ENCODE data around the gene TSHZ2. TPM values are rescaled to one million over a fixed set of nuclear protein-coding genes. Genes with fewer than 3 reads are reported as not detected.
"Not testable (repeated sequence)": the region's sequence is repeated elsewhere in the genome, so short reads cannot be mapped to it uniquely, and the experiment has no call there.

TSHZ2 gene
- total RNA-seq, 2 experiments from 2014 or later: 0.38 to 0.54 TPM

DNA sequence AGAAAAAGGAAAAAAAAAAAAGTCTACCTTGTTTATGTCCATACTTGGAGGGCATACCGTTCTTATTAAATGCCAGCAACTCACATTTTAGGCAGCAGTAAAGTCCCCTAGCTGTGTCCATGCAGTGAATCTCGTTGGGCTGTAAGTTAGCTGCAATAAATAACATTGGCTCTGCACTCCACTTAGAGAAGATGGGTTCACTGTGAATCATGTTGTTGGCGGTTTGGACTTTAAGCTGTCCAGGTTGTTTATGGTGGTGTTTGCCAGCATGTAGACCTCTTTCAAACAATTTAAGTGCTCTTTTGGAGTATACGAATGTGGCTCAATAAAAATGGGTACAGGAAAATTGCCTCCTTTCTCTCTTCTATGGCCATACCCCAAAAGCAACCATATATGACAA lies 494.1 kb downstream of the TSHZ2 start:
- DNase-seq (no peak), ATAC-seq (no peak)
- Mint-ChIP-seq H3K4me1 (ENCODE audit: low read depth) (no peaks in the 10 kb centered on the region), H3K36me3 (ENCODE audit: low read depth) (no peaks in the 10 kb centered on the region), H3K27me3 (no peaks in the 10 kb centered on the region), H3K9me3 (no peaks in the 10 kb centered on the region), H3K4me3 (no peak overlapping the region), H3K27ac (no peak overlapping the region)
- TF ChIP-seq, protein P1, sequence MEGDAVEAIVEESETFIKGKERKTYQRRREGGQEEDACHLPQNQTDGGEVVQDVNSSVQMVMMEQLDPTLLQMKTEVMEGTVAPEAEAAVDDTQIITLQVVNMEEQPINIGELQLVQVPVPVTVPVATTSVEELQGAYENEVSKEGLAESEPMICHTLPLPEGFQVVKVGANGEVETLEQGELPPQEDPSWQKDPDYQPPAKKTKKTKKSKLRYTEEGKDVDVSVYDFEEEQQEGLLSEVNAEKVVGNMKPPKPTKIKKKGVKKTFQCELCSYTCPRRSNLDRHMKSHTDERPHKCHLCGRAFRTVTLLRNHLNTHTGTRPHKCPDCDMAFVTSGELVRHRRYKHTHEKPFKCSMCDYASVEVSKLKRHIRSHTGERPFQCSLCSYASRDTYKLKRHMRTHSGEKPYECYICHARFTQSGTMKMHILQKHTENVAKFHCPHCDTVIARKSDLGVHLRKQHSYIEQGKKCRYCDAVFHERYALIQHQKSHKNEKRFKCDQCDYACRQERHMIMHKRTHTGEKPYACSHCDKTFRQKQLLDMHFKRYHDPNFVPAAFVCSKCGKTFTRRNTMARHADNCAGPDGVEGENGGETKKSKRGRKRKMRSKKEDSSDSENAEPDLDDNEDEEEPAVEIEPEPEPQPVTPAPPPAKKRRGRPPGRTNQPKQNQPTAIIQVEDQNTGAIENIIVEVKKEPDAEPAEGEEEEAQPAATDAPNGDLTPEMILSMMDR (IDR thresholded peaks at IDR 0.05): no peak
- intact Hi-C loops (cut with micrococcal nuclease): no loop called here
- ChIA-PET CTCF (interaction anchor here (1.6 kb wide), 1 partner anchor 145 kb away, joined by 3 read pairs; no protein-coding TSS in a partner anchor), POLR2A (no interaction called here)

DNA sequence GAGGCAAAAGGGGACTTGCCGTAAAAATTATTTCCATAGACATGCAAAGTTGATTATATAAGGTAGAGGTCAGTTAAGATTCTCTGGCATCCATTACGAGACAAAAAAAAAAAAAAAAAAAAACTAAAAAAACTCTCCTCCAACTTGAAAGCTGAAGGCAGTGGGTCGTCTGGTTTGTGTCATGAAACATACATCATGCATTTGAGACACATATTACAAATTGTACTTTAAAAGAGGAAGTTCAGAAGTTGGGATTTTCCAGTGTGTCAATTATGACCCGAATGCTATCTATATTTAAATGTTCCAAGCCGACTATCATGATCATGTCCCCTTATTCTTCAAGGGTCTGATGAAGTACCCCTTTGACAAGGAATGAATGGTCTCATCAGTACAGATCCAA lies 496.4 kb downstream of the TSHZ2 start:
- ChIA-PET POLR2A (no interaction called here), CTCF (no interaction called here)
- Mint-ChIP-seq H3K27me3 (peaks cover 6% of the 10 kb centered on the region), H3K9me3 (no peaks in the 10 kb centered on the region), H3K27ac (no peak overlapping the region), H3K4me1 (ENCODE audit: low read depth) (no peaks in the 10 kb centered on the region), H3K36me3 (ENCODE audit: low read depth) (no peaks in the 10 kb centered on the region), H3K4me3 (no peak overlapping the region)
- DNase-seq (no peak), ATAC-seq (no peak)
- intact Hi-C loops (cut with micrococcal nuclease): no loop called here
- TF ChIP-seq, protein P1 (IDR thresholded peaks at IDR 0.05): no peak

DNA sequence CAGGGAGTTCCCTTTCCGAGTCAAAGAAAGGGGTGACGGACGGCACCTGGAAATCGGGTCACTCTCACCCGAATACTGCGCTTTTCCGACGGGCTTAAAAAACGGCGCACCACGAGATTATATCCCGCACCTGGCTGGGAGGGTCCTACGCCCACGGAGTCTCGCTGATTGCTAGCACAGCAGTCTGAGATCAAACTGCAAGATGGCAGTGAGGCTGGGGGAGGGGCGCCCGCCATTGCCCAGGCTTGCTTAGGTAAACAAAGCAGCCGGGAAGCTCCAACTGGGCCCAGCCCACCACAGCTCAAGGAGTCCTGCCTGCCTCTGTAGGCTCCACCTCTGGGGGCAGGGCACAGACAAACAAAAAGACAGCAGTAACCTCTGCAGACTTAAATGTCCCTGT lies 500.7 kb downstream of the TSHZ2 start:
- H3K27me3 Mint-ChIP-seq; POLR2A ChIA-PET; DNase-seq; H3K9me3 Mint-ChIP-seq; H3K4me1 Mint-ChIP-seq (ENCODE audit: low read depth); ATAC-seq; CTCF ChIA-PET; H3K4me3 Mint-ChIP-seq; H3K27ac Mint-ChIP-seq; H3K36me3 Mint-ChIP-seq (ENCODE audit: low read depth); intact Hi-C loops (cut with micrococcal nuclease): not testable (repeated sequence)

DNA sequence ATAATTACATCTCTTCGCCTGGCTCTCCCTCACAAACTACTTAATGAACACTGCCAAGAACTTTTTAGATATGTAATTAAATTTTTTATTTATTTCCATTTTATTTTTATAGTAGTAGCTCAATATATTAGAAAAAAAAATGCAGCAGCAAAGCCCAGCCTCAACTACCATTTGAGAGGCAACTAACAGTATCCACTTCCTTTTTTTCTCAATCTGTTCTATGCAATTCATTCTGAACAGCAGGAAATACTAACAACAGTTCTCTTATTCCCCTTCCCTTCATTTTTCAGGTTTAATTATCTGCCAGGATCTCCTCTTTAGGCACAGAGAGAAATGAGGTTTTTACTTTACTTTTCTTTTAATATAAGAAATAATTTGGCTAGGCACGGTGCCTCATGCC lies 508.8 kb downstream of the TSHZ2 start:
- intact Hi-C loops (cut with micrococcal nuclease): no loop called here
- DNase-seq (no peak), ATAC-seq (no peak)
- H3K27ac Mint-ChIP-seq: no peak overlapping the region
- no peak overlapping the region for H3K4me3 Mint-ChIP-seq
- ChIA-PET CTCF (no interaction called here), POLR2A (interaction anchor here (0.6 kb wide), 1 partner anchor 48 kb away, joined by 3 read pairs; no protein-coding TSS in a partner anchor)
- TF ChIP-seq, protein P1 (IDR thresholded peaks at IDR 0.05): no peak
- H3K9me3 Mint-ChIP-seq: no peaks in the 10 kb centered on the region
- no peaks in the 10 kb centered on the region for H3K36me3 Mint-ChIP-seq (ENCODE audit: low read depth)
- no peaks in the 10 kb centered on the region for H3K27me3 Mint-ChIP-seq
- H3K4me1 Mint-ChIP-seq (ENCODE audit: low read depth): no peaks in the 10 kb centered on the region

DNA sequence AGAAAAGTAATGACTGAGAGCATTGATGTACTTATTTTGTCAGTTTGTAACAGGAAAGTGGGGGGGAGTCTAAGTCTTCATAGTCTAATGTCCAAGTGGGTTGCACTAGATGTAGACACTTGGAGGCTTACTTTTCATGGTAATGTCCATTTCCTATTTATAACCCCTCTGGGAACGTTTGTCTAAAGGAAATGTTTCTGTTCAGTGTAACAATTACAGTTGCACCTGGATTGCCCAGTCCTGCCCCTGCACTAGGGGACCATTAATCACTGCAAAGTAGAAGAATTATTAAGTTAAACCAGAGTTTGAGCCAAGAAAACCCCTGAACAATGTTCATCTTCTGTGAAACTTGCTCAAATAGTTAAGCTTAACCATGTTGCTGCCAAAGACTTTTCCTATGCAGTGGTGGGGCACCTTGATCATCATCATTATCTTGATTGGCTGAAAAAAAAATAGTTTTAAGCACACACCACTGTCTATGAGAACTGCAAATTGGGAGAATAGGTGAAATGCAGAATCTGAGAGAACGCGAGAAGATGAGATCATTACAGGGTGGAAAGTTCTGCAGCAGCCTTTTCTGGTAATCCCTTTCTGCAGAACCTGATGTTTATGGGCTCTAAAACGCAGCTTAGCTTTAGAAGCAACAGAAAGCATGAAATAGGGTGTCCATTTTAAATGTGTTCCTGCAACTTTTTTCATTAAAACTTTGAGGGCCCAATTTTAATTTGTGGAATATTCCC lies 515.5 kb downstream of the TSHZ2 start:
- Mint-ChIP-seq H3K27ac (no peak overlapping the region), H3K27me3 (no peaks in the 10 kb centered on the region), H3K36me3 (ENCODE audit: low read depth) (no peaks in the 10 kb centered on the region), H3K4me3 (no peak overlapping the region), H3K9me3 (no peaks in the 10 kb centered on the region), H3K4me1 (ENCODE audit: low read depth) (peaks cover 22% of the 10 kb centered on the region)
- TF ChIP-seq, protein P1 (IDR thresholded peaks at IDR 0.05): no peak
- no peak for ATAC-seq
- no peak for DNase-seq
- intact Hi-C loops (cut with micrococcal nuclease): no loop called here
- ChIA-PET POLR2A (no interaction called here), CTCF (no interaction called here)
